Suprapubic skin (tissue), 3 donors: ENCODE results near the gene PDE6D.

ENCODE experiments used
- CTCF ChIP-seq, 2 donors: fragments of 200-600 bp in 1 of 2; fragments of 450-650 bp in 1 of 2; sonication (generic) in 1 of 2; IDR thresholded peaks; one replicate each; pipeline ENCODE4 v1.5.1; 2016 to 2019; ENCODE audit warnings: antibody characterized with exemption in 2 of 2, mild to moderate bottlenecking in 1 of 2, moderate library complexity in 1 of 2
- POLR2AphosphoS5 ChIP-seq, 3 donors: sonication (generic); formaldehyde crosslinking; IDR thresholded peaks; one replicate each; pipeline ENCODE4 v1.6.1; 2017; ENCODE audit warnings: antibody characterized with exemption in 3 of 3

- no peak for TF ChIP-seq POLR2AphosphoS5 (IDR thresholded peaks at IDR 0.05)
- TF ChIP-seq CTCF (IDR thresholded peaks at IDR 0.05), result no peak
Observed at GRCh38 chr2:231764760-231765159, 16.3 kb downstream of the PDE6D start.
